ENCODE data around the gene BCAP29. TPM values are rescaled to one million over a fixed set of nuclear protein-coding genes. Genes with fewer than 3 reads are reported as not detected.

BCAP29 gene
- total and polyA plus RNA-seq, 9 of the 15 experiments (the other 6 are each of a cell fraction or from before 2014, with no cell fraction given): 63.4 to 137 (median 79.7) TPM

DNA sequence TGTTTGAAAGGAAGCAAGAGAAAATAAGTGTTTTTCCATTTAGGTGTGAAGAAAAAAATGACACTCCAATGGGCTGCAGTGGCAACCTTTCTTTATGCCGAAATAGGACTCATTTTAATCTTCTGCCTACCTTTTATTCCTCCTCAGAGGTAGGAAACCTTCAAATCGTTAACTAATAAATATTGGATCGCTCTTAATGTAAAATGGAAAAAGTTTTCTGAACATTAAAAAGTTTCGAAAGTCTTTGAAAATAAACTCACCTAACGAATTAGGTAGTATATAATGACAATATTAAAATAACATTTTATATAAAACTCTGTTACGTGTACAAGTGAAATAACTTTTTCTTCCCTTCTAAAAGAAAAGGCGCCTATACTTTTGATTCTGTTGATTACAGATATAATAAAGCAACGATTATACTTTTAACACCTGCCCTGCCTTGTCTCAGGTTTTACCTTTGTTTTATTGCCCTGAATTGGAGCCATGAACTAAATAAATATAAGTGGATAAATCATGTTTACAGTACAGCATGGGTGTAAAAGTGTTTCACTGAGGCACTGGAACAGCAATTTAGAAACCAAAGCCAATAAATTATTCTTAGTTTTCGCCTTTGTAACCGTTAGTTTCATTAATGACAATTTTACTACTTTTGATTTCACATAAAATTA lies 804 bp downstream of the BCAP29 start (continued):
- TF ChIP-seq, protein P1, sequence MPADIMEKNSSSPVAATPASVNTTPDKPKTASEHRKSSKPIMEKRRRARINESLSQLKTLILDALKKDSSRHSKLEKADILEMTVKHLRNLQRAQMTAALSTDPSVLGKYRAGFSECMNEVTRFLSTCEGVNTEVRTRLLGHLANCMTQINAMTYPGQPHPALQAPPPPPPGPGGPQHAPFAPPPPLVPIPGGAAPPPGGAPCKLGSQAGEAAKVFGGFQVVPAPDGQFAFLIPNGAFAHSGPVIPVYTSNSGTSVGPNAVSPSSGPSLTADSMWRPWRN (IDR thresholded peaks at IDR 0.05; ENCODE audit: low read depth): no peak
- no peak; the same call in 1 of the 2 replicates for TF ChIP-seq GTF2E2 (tag; IDR thresholded peaks at IDR 0.05)
- no peak for TF ChIP-seq ZNF212 (CRISPR knock-in tag; IDR thresholded peaks at IDR 0.05)
- TF ChIP-seq MIER1 (IDR thresholded peaks at IDR 0.05; ENCODE audit: low read depth): 0 out of 2 replicates have a peak, but pooled peaks have one; percentile 56
- no peak for TF ChIP-seq ZNF133 (CRISPR knock-in tag; IDR thresholded peaks at IDR 0.05)
- TF ChIP-seq, protein P2, sequence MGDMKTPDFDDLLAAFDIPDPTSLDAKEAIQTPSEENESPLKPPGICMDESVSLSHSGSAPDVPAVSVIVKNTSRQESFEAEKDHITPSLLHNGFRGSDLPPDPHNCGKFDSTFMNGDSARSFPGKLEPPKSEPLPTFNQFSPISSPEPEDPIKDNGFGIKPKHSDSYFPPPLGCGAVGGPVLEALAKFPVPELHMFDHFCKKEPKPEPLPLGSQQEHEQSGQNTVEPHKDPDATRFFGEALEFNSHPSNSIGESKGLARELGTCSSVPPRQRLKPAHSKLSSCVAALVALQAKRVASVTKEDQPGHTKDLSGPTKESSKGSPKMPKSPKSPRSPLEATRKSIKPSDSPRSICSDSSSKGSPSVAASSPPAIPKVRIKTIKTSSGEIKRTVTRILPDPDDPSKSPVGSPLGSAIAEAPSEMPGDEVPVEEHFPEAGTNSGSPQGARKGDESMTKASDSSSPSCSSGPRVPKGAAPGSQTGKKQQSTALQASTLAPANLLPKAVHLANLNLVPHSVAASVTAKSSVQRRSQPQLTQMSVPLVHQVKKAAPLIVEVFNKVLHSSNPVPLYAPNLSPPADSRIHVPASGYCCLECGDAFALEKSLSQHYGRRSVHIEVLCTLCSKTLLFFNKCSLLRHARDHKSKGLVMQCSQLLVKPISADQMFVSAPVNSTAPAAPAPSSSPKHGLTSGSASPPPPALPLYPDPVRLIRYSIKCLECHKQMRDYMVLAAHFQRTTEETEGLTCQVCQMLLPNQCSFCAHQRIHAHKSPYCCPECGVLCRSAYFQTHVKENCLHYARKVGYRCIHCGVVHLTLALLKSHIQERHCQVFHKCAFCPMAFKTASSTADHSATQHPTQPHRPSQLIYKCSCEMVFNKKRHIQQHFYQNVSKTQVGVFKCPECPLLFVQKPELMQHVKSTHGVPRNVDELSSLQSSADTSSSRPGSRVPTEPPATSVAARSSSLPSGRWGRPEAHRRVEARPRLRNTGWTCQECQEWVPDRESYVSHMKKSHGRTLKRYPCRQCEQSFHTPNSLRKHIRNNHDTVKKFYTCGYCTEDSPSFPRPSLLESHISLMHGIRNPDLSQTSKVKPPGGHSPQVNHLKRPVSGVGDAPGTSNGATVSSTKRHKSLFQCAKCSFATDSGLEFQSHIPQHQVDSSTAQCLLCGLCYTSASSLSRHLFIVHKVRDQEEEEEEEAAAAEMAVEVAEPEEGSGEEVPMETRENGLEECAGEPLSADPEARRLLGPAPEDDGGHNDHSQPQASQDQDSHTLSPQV (IDR thresholded peaks at IDR 0.05): peak; percentile 27; the same call in 1 of the 2 replicates
- TF ChIP-seq, protein P3, sequence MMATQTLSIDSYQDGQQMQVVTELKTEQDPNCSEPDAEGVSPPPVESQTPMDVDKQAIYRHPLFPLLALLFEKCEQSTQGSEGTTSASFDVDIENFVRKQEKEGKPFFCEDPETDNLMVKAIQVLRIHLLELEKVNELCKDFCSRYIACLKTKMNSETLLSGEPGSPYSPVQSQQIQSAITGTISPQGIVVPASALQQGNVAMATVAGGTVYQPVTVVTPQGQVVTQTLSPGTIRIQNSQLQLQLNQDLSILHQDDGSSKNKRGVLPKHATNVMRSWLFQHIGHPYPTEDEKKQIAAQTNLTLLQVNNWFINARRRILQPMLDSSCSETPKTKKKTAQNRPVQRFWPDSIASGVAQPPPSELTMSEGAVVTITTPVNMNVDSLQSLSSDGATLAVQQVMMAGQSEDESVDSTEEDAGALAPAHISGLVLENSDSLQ (IDR thresholded peaks at IDR 0.05): no peak
- TF ChIP-seq, protein P4, sequence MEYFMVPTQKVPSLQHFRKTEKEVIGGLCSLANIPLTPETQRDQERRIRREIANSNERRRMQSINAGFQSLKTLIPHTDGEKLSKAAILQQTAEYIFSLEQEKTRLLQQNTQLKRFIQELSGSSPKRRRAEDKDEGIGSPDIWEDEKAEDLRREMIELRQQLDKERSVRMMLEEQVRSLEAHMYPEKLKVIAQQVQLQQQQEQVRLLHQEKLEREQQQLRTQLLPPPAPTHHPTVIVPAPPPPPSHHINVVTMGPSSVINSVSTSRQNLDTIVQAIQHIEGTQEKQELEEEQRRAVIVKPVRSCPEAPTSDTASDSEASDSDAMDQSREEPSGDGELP (CRISPR knock-in tag; IDR thresholded peaks at IDR 0.05; ENCODE audit: borderline replicate concordance): no peak
- TF ChIP-seq, protein P5, sequence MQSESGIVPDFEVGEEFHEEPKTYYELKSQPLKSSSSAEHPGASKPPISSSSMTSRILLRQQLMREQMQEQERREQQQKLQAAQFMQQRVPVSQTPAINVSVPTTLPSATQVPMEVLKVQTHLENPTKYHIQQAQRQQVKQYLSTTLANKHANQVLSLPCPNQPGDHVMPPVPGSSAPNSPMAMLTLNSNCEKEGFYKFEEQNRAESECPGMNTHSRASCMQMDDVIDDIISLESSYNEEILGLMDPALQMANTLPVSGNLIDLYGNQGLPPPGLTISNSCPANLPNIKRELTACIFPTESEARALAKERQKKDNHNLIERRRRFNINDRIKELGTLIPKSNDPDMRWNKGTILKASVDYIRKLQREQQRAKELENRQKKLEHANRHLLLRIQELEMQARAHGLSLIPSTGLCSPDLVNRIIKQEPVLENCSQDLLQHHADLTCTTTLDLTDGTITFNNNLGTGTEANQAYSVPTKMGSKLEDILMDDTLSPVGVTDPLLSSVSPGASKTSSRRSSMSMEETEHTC (IDR thresholded peaks at IDR 0.05): no peak
- no peak for TF ChIP-seq NR2F6 (CRISPR knock-in tag; IDR thresholded peaks at IDR 0.05)
- 0 out of 4 replicates have a peak, but pooled peaks of 1 of the 2 experiments have one; percentile 18 for TF ChIP-seq TBL1XR1 (IDR thresholded peaks at IDR 0.05; ENCODE audit: low read length in 2 of 2)
- no peak for TF ChIP-seq HDAC1 (IDR thresholded peaks at IDR 0.05)
- 0 out of 2 replicates have a peak, but pooled peaks have one; percentile 5 for TF ChIP-seq NFRKB (IDR thresholded peaks at IDR 0.05; ENCODE audit: low read depth)
- no peak for TF ChIP-seq BMI1 (IDR thresholded peaks at IDR 0.05; ENCODE audit: low read length)
